MCF 10A (cell line): ENCODE measurements around the gene CD1C. TPM values are rescaled to one million over a fixed set of nuclear protein-coding genes. Genes with fewer than 3 reads are reported as not detected.

Experiments used
- Bru-seq: library from RNA; stranded (reverse); fragments of 400-500 nt; gene quantifications from one replicate; lab custom pipeline; 2021; lab: Mats Ljungman, UMichigan
- BruChase-seq, 2 experiments: library from RNA; stranded (reverse); fragments of 400-500 nt; gene quantifications; one replicate each; lab custom pipeline; 2021; lab: Mats Ljungman, UMichigan
- BruUV-seq: library from RNA; stranded (reverse); fragments of 400-500 nt; replicated peaks from 2 replicates; lab custom pipeline; 2021; lab: Mats Ljungman, UMichigan
- CTCF ChIA-PET: fragments of 300-600 bp; sonication (Branson Sonifier 250); formaldehyde crosslinking; extraction: SDS; loops from one replicate; lab custom pipeline; 2021; ENCODE audit warnings: antibody characterized with exemption, inconsistent platforms; lab: Yijun Ruan, JAX
- POLR2A ChIA-PET: fragments of 300-600, 350-650 bp; sonication (Branson Sonifier 250); formaldehyde crosslinking; extraction: SDS; loops from one replicate; lab custom pipeline; 2020; ENCODE audit warnings: antibody characterized with exemption, inconsistent platforms; lab: Yijun Ruan, JAX
- DNase-seq: peaks from one replicate; pipeline ENCODE4 v3.0.0-alpha.2; 2018; ENCODE audit not compliant: unreplicated experiment
- H3K27ac Mint-ChIP-seq: one replicate; pipeline ENCODE4 v1.8.0; 2022; ENCODE audit warnings: mild to moderate bottlenecking, low read depth, mixed read lengths; ENCODE audit not compliant: unreplicated experiment
- H3K27me3 Mint-ChIP-seq: one replicate; pipeline ENCODE4 v1.8.0; 2022; ENCODE audit warnings: mixed read lengths; ENCODE audit not compliant: insufficient read depth, unreplicated experiment
- H3K36me3 Mint-ChIP-seq: one replicate; pipeline ENCODE4 v1.8.0; 2022; ENCODE audit warnings: mild to moderate bottlenecking, moderate library complexity, mixed read lengths; ENCODE audit not compliant: insufficient read depth, unreplicated experiment
- H3K4me1 Mint-ChIP-seq: one replicate; pipeline ENCODE4 v1.8.0; 2022; ENCODE audit warnings: mixed read lengths; ENCODE audit not compliant: insufficient read depth, unreplicated experiment
- H3K4me3 Mint-ChIP-seq: one replicate; pipeline ENCODE4 v1.8.0; 2022; ENCODE audit warnings: mild to moderate bottlenecking, moderate library complexity, mixed read lengths; ENCODE audit not compliant: unreplicated experiment
- H3K9me3 Mint-ChIP-seq: one replicate; pipeline ENCODE4 v1.8.0; 2022; ENCODE audit warnings: mixed read lengths; ENCODE audit not compliant: unreplicated experiment
- CTCF ChIP-seq: fragments of 200-600 bp; IDR thresholded peaks from one replicate; pipeline ENCODE4 v1.8.0; 2022; ENCODE audit warnings: antibody characterized with exemption, mild to moderate bottlenecking; ENCODE audit not compliant: unreplicated experiment
- intact Hi-C: fragments of 100-400 bp; cut with micrococcal nuclease; formaldehyde crosslinking; loops from 2 replicates; pipeline ENCODE4 v1.14.1; 2022
- long read RNA-seq: library from polyadenylated mRNA; stranded (forward); transcript quantifications from one replicate; pipeline ENCODE4 v2.0.0, GENCODE V29; 2022
- total RNA-seq: library from RNA; stranded (reverse); gene quantifications from 2 replicates; pipeline ENCODE4 v1.2.3, GENCODE V29; 2022

CD1C gene
- total RNA-seq = not detected in 2 replicates
- Bru-seq, nascent RNA = percentile 14 among the genes with signal in this experiment
- BruChase-seq, experiment 1, labeled RNA remaining after a 6-hour chase = not detected
- BruChase-seq, experiment 2, labeled RNA remaining after a 2-hour chase = percentile 9 among the genes with signal in this experiment
- long read RNA-seq = 0 reads

GRCh38 chr1:158289811-158290210 lies at the start of gene CD1C:
Gene CD1C (plus strand): TSS chr1:158289923. CDS start chr1:158290065, 142 bp downstream.
- H3K36me3 Mint-ChIP-seq = no peaks in the 10 kb centered on the region
- no peak within 1 kb of the TSS for H3K27ac Mint-ChIP-seq
- BruUV-seq = no TSS peak
- intact Hi-C loops = no loop called here
- peaks cover 28% of the 10 kb centered on the region for H3K27me3 Mint-ChIP-seq
- no peak for TF ChIP-seq CTCF
- CTCF ChIA-PET = interaction anchor here (0.6 kb wide), 1 partner anchor 31 kb away, joined by 3 read pairs; no protein-coding TSS in a partner anchor
- no peak for DNase-seq
- H3K4me1 Mint-ChIP-seq = no peaks in the 10 kb centered on the region
- no peak within 1 kb of the TSS for H3K4me3 Mint-ChIP-seq
- no peaks in the 10 kb centered on the region for H3K9me3 Mint-ChIP-seq
- POLR2A ChIA-PET = no interaction called here

GRCh38 chr1:158246650-158247049 lies 43.1 kb upstream of the CD1C start:
- ChIA-PET POLR2A (no interaction called here), CTCF (interaction anchor here (0.6 to 3.4 kb wide), 7 partner anchors 12 to 825 kb away, joined by 3 to 14 read pairs (median 4); no protein-coding TSS in a partner anchor)
- Mint-ChIP-seq H3K4me3 (no peak overlapping the region), H3K36me3 (no peaks in the 10 kb centered on the region), H3K9me3 (no peaks in the 10 kb centered on the region), H3K4me1 (no peaks in the 10 kb centered on the region), H3K27ac (no peak overlapping the region), H3K27me3 (peaks cover 77% of the 10 kb centered on the region)
- no TSS peak for BruUV-seq
- intact Hi-C loops = no loop called here
- TF ChIP-seq CTCF = peak; percentile 14
- DNase-seq = peak; percentile 21

GRCh38 chr1:158248118-158248517 lies 41.6 kb upstream of the CD1C start:
- no peak for TF ChIP-seq CTCF
- ChIA-PET CTCF (interaction anchor here (0.6 to 3.4 kb wide), 5 partner anchors 11 to 822 kb away, joined by 3 to 14 read pairs (median 4); no protein-coding TSS in a partner anchor), POLR2A (no interaction called here)
- Mint-ChIP-seq H3K27ac (no peak overlapping the region), H3K9me3 (no peaks in the 10 kb centered on the region), H3K4me3 (no peak overlapping the region), H3K27me3 (peaks cover 77% of the 10 kb centered on the region), H3K4me1 (no peaks in the 10 kb centered on the region), H3K36me3 (no peaks in the 10 kb centered on the region)
- DNase-seq = no peak
- no TSS peak for BruUV-seq
- intact Hi-C loops = no loop called here

GRCh38 chr1:158248771-158249170 lies 41.0 kb upstream of the CD1C start:
- no peaks in the 10 kb centered on the region for H3K4me1 Mint-ChIP-seq
- peaks cover 70% of the 10 kb centered on the region for H3K27me3 Mint-ChIP-seq
- intact Hi-C loops = no loop called here
- H3K27ac Mint-ChIP-seq = no peak overlapping the region
- TF ChIP-seq CTCF = no peak
- no TSS peak for BruUV-seq
- H3K36me3 Mint-ChIP-seq = no peaks in the 10 kb centered on the region
- CTCF ChIA-PET = interaction anchor here (0.5 to 3.4 kb wide), 6 partner anchors 10 to 297 kb away, joined by 3 to 14 read pairs (median 3); no protein-coding TSS in a partner anchor
- no peak overlapping the region for H3K4me3 Mint-ChIP-seq
- POLR2A ChIA-PET = no interaction called here
- H3K9me3 Mint-ChIP-seq = no peaks in the 10 kb centered on the region
- DNase-seq = no peak
